ENCODE measurements around the gene ARMCX1.
"Not testable (repeated sequence)": the region's sequence is repeated elsewhere in the genome, so short reads cannot be mapped to it uniquely, and the experiment has no call there.

ARMCX1 gene

DNA sequence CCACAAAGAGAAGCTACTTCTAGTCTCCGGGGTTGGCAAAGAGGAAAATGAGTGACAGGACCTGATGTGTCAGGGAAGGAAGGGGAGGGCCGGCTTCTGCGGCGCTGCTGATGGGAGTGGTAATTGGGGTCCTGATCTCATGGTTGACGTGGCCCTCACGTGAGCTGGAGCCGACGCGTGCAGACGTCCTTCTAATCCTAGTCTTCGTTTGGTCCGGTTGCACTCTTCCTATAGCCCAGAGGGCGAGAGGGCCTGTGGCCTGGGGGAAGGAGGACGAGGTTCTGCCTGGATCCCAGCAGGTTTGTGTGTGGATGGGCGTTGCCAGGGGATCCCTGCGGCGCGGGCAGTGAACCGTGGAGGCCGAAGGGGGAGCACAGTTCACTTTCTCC lies at the start of gene ARMCX1:
ARMCX1 (plus strand) TSS at position 186 of the 389 bp plus-strand sequence. CDS start 2,384 bp downstream, outside the sequence.
- DNase-seq (ENCODE audit: low read depth, low spot score) = peak; percentile 76

DNA sequence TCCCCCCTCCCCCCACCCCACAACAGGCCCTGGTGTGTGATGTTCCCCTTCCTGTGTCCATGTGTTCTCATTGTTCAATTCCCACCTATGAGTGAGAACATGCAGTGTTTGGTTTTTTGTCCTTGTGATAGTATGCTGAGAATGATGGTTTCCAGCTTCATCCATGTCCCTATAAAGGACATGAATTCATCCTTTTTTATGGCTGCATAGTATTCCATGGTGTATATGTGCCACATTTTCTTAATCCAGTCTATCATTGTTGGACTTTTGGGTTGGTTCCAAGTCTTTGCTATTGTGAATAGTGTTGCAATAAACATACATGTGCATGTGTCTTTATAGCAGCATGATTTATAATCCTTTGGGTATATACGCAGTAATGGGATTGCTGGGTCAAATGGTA lies 47.4 kb upstream of the ARMCX1 start:
- not testable (repeated sequence) for DNase-seq (ENCODE audit: low read depth, low spot score)

DNA sequence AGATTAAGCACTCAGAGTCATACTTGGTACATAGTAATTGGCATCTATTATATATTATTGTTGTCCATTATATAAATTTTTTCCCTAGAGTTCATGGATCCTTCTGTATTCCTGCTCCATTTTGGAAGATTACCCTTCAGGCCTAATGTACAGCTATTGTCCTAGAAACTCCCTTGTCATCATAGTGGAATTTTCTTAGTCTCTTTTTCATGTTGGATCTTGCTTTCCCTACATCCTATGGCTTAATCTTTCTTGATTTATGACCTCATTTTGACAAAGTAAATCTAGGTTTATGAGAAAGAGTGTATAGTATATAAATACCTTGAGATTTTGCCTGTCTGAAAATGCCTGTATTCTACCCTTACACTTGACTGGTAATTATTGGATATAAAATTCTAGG lies 43.0 kb upstream of the ARMCX1 start:
- no peak for DNase-seq (ENCODE audit: low read depth, low spot score)

DNA sequence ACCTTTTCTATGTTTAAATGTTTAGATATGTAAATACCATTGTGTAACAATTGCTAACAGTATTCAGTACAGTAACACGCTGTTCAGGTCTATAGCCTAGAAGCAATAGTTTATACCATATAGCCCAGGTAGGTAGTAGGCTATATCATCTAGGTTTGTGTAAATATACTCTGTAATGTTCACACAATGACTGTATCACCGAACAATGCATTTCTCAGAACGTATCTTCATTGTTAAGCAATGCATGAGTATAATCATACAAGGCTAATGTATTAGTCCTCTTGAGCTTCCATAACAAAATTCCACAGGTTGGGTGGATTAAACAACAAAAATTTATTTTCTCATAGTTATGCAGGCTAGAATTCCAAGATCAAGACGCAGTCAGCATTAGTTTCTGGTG lies 42.4 kb upstream of the ARMCX1 start:
- no peak for DNase-seq (ENCODE audit: low read depth, low spot score)

DNA sequence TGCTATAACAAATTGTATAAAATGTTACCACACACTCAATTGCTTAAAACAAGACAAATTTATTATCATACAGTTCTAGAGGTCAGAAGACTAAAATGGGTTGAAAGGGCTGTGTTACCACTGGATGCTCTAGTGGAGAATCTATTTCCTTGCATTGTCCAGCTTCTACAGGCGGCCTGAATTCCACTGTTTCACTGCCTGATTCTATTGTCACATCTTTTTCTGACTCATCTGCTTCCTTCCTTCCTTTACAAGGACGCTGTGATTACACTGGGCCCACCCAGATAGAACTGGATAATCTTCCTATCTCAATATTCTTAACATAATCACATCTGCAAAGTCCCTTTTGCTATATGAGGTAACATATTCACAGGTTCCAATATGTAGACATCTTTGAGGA lies 19.4 kb upstream of the ARMCX1 start:
- no peak for DNase-seq (ENCODE audit: low read depth, low spot score)

DNA sequence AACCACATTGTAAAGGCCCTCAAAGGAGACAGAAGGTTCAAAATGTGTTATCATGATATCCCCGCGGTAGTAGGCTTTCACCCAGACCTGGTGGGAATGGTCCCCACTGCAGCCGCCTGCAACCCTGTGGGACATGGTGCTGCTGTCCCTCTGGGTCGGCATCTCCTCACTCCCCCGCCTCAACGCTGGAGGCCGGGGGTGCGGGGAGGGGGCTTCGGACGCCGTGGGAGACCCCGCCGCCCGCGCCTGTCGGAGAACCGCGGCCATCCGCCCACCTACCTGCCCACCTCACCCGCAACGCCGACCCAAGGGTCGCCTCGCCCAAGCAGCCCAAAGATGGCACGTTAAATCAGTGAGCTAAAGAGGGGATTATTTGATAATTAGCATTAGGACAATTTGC lies 11.2 kb upstream of the ARMCX1 start:
- DNase-seq (ENCODE audit: low read depth, low spot score) = no peak

DNA sequence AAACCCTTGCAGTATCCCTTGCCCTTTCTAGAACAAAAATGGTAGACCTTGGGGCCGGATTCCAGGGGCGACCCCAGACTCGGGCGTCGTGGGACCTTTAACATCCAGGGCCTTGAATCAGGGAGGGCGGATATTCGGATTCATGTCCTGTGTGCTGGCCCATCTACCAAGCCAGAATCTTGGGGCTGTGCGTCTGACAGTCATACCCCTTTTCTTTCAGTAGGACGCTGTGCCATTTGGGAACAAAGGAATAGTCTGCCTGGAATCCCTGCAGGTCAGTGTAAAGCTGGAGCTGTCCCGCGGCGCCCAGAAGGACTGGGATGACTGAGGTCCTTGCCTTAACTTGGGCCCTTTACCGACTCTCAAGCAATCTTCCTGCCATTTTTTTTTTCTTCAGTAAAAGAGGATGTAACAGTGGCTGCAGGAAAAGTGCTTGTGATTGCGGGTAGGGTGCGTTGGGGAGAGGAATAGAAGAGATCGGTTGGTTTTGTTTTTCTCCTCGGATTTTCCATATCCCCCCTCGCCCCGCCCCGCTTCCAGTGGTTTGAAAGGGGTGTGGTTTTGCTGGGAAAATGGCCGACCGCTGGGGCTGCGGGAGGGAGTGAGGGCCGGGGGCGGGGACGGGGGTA lies 518 bp downstream of the ARMCX1 start:
- DNase-seq (ENCODE audit: low read depth, low spot score) = peak; percentile 68

DNA sequence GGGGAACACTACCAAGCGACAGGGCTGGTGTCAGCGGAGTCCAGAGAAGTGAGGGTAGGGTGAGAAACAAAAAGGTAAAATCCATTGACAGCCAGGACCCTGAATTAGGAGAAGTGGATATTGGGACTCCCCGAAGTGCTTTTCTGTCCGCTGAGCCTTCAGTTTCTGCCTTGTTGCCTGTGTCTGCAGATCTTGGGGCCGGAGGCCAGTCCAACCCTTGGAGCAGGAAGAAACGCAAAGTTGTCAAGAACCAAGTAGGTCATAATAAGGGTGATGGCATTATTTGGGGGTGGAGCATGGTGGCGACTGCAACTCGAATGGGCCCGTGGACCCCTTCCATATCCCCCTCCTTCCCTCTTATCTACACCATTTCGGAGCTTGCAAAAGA lies 1.0 kb downstream of the ARMCX1 start:
- DNase-seq (ENCODE audit: low read depth, low spot score) = no peak

DNA sequence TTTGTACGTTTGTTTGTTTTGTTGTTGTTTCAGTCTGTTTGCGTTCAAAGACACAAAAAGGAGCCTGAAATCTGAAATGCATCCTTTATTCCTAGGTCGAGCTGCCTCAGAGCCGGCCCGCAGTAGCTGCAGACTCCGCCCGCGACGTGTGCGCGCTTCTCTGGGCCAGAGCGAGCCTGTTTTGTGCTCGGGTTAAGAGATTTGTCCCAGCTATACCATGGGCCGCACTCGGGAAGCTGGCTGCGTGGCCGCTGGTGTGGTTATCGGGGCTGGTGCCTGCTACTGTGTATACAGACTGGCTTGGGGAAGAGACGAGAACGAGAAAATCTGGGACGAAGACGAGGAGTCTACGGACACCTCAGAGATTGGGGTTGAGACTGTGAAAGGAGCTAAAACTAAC lies 2.4 kb downstream of the ARMCX1 start:
- no peak for DNase-seq (ENCODE audit: low read depth, low spot score)

DNA sequence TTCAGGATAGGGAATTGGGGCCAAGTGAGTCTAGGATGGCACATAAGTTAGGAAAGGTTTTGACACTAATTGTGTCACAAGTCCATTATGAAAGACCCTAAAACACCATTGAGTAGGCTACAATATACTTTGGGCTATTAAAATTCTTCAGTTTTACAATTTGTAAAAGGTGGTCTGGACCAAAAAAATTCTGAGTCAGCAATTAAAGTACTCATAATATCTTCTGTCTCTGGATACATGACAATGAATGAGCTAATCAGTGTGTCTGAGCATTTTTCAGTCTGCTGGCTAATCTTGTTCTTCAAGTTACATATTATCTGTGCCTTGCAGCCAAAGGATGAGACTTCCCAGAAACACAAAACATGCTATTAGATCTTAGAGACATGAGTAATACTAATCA lies 14.3 kb downstream of the ARMCX1 start:
- no peak for DNase-seq (ENCODE audit: low read depth, low spot score)

DNA sequence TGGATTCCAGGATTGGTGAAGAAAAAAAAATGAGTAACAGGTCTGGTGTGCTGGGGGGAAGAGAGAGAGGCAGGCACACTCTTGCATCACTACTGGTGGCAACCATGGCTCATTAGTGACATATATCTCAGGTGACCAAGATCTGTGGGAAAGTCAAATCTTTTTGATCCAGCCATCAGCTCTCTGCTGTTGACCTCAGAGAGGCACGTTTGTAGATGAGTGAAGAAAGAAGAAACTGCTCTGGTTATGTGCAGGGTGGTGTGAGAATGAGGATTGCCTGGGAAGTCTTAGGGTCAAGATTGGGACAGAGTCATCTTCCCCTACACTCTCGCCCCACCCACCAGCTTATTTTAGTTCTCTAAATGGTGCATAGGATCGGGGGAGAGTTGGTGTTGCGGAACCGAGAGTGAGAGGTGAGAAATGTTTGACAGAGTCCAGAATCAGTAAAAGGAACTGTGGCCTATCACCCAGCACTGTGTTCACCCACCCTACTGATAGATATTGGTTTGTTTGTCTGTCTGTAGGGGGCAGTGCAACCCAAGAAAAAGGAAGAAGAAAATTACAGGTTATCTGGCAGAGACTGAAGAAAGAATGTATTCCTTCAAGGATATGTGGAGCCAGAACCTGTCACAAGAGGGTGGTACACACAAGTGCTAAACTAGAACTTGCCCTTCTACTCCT lies 45.5 kb downstream of the ARMCX1 start:
- DNase-seq (ENCODE audit: low read depth, low spot score) = peak; percentile 78

DNA sequence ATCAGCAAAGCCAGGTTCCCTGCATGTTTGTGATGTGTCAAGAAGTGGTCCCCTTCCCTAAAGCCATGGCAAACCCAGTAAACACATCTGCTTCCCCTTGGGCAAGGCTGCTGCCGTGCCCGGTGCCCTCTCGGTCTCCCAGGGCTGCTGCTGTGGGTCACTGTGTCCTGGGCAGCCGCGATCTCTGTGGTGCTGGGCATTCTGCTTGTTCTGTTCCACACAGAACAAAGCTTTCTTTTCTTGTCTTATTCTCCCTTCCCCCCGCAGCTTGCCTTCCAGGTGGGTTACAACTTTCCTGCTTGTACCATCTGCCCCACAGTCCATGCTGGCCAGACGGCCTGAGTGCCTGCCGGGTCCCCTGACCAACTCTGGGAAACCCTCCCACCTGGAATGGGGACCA lies 49.2 kb downstream of the ARMCX1 start:
- DNase-seq (ENCODE audit: low read depth, low spot score) = not testable (repeated sequence)

DNA sequence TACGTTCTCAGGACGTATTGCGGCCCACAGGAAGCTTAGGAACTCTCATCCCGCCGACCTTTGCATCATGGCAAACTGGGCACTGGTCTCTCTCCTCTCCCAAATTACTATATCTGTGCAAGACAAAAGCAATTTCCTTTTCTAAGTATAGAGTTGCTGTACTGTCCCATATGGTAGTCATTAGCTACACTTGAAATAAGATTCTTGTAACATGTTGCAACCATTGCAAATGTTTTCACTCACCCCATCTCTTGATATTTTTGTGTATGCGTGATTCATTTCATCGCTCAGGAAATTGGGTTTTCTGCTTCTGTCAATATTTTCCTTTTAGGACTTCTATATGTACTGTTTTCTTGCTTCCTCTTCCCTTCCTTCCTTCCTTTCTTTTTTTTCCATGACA lies 51.7 kb downstream of the ARMCX1 start:
- no peak for DNase-seq (ENCODE audit: low read depth, low spot score)
